SU-DHL-6 (cell line): ENCODE measurements around the gene ZDHHC11.
"Not testable (repeated sequence)": the region's sequence is repeated elsewhere in the genome, so short reads cannot be mapped to it uniquely, and the experiment has no call there.

Source experiments
- EZH2phosphoT487 ChIP-seq: fragments of 200-600 bp; sonication (generic), shearing (Covaris generic); conservative IDR thresholded peaks from 2 replicates; pipeline ENCODE4 v1.6.1; 2018; ENCODE audit warnings: mild to moderate bottlenecking, antibody characterized with exemption, low read length, moderate library complexity, mixed read lengths
- TF ChIP-seq, protein P1 (sequence below): fragments of 200-600 bp; sonication (generic); IDR thresholded peaks from one replicate; pipeline ENCODE4 v1.5.1; 2017; ENCODE audit warnings: antibody characterized with exemption, mild to moderate bottlenecking, low read length, moderate library complexity; ENCODE audit not compliant: insufficient read depth, poor library complexity, severe bottlenecking

DNA sequence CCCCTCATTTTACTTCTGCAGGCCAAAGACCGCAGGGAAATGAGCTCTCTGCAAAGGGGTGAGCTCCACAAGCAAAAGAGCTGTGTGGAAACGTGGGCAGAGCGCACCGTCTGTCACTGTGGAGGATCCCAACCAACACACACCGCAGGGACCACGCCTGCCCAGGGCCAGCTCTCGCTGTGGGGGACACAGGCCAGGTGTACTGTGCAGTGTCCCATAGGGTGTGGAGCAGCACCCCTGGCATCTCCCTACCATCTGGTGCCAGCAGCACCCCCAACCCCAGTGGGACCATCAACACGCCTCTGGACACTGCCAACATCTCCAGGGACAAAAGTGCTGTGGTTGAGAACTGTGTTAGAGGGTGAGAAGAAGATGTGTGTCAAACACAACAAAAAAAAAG is 27.9 kb upstream of the ZDHHC11 start:
- TF ChIP-seq, protein P1, sequence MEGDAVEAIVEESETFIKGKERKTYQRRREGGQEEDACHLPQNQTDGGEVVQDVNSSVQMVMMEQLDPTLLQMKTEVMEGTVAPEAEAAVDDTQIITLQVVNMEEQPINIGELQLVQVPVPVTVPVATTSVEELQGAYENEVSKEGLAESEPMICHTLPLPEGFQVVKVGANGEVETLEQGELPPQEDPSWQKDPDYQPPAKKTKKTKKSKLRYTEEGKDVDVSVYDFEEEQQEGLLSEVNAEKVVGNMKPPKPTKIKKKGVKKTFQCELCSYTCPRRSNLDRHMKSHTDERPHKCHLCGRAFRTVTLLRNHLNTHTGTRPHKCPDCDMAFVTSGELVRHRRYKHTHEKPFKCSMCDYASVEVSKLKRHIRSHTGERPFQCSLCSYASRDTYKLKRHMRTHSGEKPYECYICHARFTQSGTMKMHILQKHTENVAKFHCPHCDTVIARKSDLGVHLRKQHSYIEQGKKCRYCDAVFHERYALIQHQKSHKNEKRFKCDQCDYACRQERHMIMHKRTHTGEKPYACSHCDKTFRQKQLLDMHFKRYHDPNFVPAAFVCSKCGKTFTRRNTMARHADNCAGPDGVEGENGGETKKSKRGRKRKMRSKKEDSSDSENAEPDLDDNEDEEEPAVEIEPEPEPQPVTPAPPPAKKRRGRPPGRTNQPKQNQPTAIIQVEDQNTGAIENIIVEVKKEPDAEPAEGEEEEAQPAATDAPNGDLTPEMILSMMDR = not testable (repeated sequence)
- not testable (repeated sequence) for TF ChIP-seq EZH2phosphoT487
